Natural killer cell (primary cell): ENCODE data around the gene GRM4. TPM values are rescaled to one million over a fixed set of nuclear protein-coding genes. Genes with fewer than 3 reads are reported as not detected.

Experiments used
- ATAC-seq, 3 donors: fragments of 150-1000 bp in 2 of 3; fragments of 200-7000 bp in 1 of 3; cut with Tn5 transposase; 1 replicate in 1 of 3; 2 replicates in 2 of 3; pipeline ENCODE4 v1.10.0; 2021; ENCODE audit warnings: mild to moderate bottlenecking in 2 of 3, moderate library complexity in 2 of 3
- DNase-seq, 2 donors: peaks; one replicate each; pipeline versions ENCODE4 v3.0.0 to v3.0.0-alpha.2; 2013 to 2021; ENCODE audit warnings: mixed read lengths in 1 of 2
- H3K27ac ChIP-seq: one replicate; pipeline ENCODE4 v1.5.1; 2013; ENCODE audit warnings: mild to moderate bottlenecking, low read length
- H3K27me3 ChIP-seq: one replicate; pipeline ENCODE4 v1.6.1; 2013; ENCODE audit warnings: low read length; ENCODE audit not compliant: control insufficient read depth, insufficient read depth
- H3K36me3 ChIP-seq: one replicate; pipeline ENCODE4 v1.6.1; 2013; ENCODE audit warnings: low read length; ENCODE audit not compliant: control insufficient read depth, insufficient read depth
- H3K4me1 ChIP-seq: one replicate; pipeline ENCODE4 v1.6.1; 2013; ENCODE audit warnings: low read length; ENCODE audit not compliant: control insufficient read depth, insufficient read depth
- H3K4me3 ChIP-seq: one replicate; pipeline ENCODE4 v1.5.1; 2013; ENCODE audit warnings: low read length
- H3K9me3 ChIP-seq: one replicate; pipeline ENCODE4 v1.6.1; 2013; ENCODE audit warnings: low read length; ENCODE audit not compliant: control insufficient read depth, insufficient read depth
- H3K27ac Mint-ChIP-seq, 2 donors: one replicate each; pipeline ENCODE4 v1.8.0; 2022; ENCODE audit warnings: mild to moderate bottlenecking in 2 of 2, mixed read lengths in 2 of 2, moderate library complexity in 1 of 2
- H3K27me3 Mint-ChIP-seq, 2 donors: one replicate each; pipeline ENCODE4 v1.8.0; 2022; ENCODE audit warnings: low read depth in 2 of 2, mixed read lengths in 2 of 2
- H3K36me3 Mint-ChIP-seq: one replicate; pipeline ENCODE4 v1.8.0; 2022; ENCODE audit warnings: mixed read lengths
- H3K4me1 Mint-ChIP-seq, 2 donors: one replicate each; pipeline ENCODE4 v1.8.0; 2022; ENCODE audit warnings: mixed read lengths in 2 of 2
- H3K4me3 Mint-ChIP-seq: one replicate; pipeline ENCODE4 v1.8.0; 2022; ENCODE audit warnings: mild to moderate bottlenecking, moderate library complexity, mixed read lengths
- H3K9me3 Mint-ChIP-seq, 2 donors: one replicate each; pipeline ENCODE4 v1.8.0; 2022; ENCODE audit warnings: mixed read lengths in 2 of 2
- WGBS: methylation state at CpG from one replicate; pipeline ENCODE4 v1.1.7; 2013; ENCODE audit warnings: missing lambda C conversion rate; ENCODE audit not compliant: insufficient coverage; 5-methylcytosine and 5-hydroxymethylcytosine counted together
- intact Hi-C: fragments of 100-400 bp; cut with micrococcal nuclease; formaldehyde crosslinking; loops from one replicate; pipeline ENCODE4 v1.14.2; 2022
- total RNA-seq, 4 donors: library from RNA; stranded (reverse); fragments of 120-200 nt in 1 of 4; gene quantifications; one replicate each; pipeline versions ENCODE4 v1.2.3 to v1.2.4, GENCODE V29; 2013 to 2022
- TF ChIP-seq, protein P1 (sequence below): fragments of 200-600 bp; IDR thresholded peaks from one replicate; pipeline ENCODE4 v1.8.0; 2022; ENCODE audit warnings: antibody characterized with exemption

GRM4 gene
- total RNA-seq, 3 donors from 2014 or later (not counting 1 experiment from before 2014, with no cell fraction given): not detected

GRCh38 chr6:33981421-33981820 is 164.5 kb downstream of the GRM4 start:
- DNase-seq (no peak), ATAC-seq (no peak)
- Histone ChIP-seq H3K4me1 (peaks cover 13% of the 10 kb centered on the region), H3K4me3 (no peak overlapping the region), H3K27ac (no peak overlapping the region), H3K36me3 (no peaks in the 10 kb centered on the region), H3K9me3 (no peaks in the 10 kb centered on the region), H3K27me3 (peaks cover 9% of the 10 kb centered on the region)
- Mint-ChIP-seq H3K27me3 (peaks cover 28 to 42% of the 10 kb centered on the region in 2 donors), H3K4me1 (peaks cover 6 to 12% of the 10 kb centered on the region in 2 donors), H3K9me3 (no peaks in the 10 kb centered on the region), H3K36me3 (no peaks in the 10 kb centered on the region), H3K27ac (no peak overlapping the region), H3K4me3 (no peak overlapping the region)
- WGBS: 95% methylated on average over 7 of the region's 7 CpGs
- intact Hi-C loops: no loop called here
- TF ChIP-seq, protein P1, sequence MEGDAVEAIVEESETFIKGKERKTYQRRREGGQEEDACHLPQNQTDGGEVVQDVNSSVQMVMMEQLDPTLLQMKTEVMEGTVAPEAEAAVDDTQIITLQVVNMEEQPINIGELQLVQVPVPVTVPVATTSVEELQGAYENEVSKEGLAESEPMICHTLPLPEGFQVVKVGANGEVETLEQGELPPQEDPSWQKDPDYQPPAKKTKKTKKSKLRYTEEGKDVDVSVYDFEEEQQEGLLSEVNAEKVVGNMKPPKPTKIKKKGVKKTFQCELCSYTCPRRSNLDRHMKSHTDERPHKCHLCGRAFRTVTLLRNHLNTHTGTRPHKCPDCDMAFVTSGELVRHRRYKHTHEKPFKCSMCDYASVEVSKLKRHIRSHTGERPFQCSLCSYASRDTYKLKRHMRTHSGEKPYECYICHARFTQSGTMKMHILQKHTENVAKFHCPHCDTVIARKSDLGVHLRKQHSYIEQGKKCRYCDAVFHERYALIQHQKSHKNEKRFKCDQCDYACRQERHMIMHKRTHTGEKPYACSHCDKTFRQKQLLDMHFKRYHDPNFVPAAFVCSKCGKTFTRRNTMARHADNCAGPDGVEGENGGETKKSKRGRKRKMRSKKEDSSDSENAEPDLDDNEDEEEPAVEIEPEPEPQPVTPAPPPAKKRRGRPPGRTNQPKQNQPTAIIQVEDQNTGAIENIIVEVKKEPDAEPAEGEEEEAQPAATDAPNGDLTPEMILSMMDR: no peak

GRCh38 chr6:33980176-33981175 is 165.4 kb downstream of the GRM4 start:
- no peak overlapping the region for H3K4me3 ChIP-seq
- intact Hi-C loops: no loop called here
- 88% methylated on average over 23 of the region's 25 CpGs for WGBS
- peaks cover 13% of the 10 kb centered on the region for H3K4me1 ChIP-seq
- H3K4me3 Mint-ChIP-seq: no peak overlapping the region
- no peaks in the 10 kb centered on the region for H3K9me3 Mint-ChIP-seq
- no peaks in the 10 kb centered on the region for H3K36me3 Mint-ChIP-seq
- H3K27me3 Mint-ChIP-seq: peaks cover 31 to 46% of the 10 kb centered on the region in 2 donors
- no peak for ATAC-seq
- H3K27me3 ChIP-seq: peaks cover 16% of the 10 kb centered on the region
- DNase-seq: no peak
- H3K27ac ChIP-seq: no peak overlapping the region
- TF ChIP-seq, protein P1: no peak
- no peaks in the 10 kb centered on the region for H3K36me3 ChIP-seq
- no peaks in the 10 kb centered on the region for H3K9me3 ChIP-seq
- peaks cover 6 to 12% of the 10 kb centered on the region in 2 donors for H3K4me1 Mint-ChIP-seq
- no peak overlapping the region for H3K27ac Mint-ChIP-seq

GRCh38 chr6:33979750-33980149 is 166.1 kb downstream of the GRM4 start:
- intact Hi-C loops: no loop called here
- H3K27ac Mint-ChIP-seq: no peak overlapping the region
- TF ChIP-seq, protein P1: no peak
- H3K36me3 Mint-ChIP-seq: no peaks in the 10 kb centered on the region
- no peaks in the 10 kb centered on the region for H3K36me3 ChIP-seq
- no peaks in the 10 kb centered on the region for H3K9me3 ChIP-seq
- H3K27ac ChIP-seq: no peak overlapping the region
- peaks cover 13% of the 10 kb centered on the region for H3K4me1 ChIP-seq
- DNase-seq (no peak), ATAC-seq (no peak)
- no peak overlapping the region for H3K4me3 Mint-ChIP-seq
- no peak overlapping the region for H3K4me3 ChIP-seq
- peaks cover 19% of the 10 kb centered on the region for H3K27me3 ChIP-seq
- peaks cover 6 to 12% of the 10 kb centered on the region in 2 donors for H3K4me1 Mint-ChIP-seq
- 83% methylated on average over 4 of the region's 4 CpGs for WGBS
- no peaks in the 10 kb centered on the region for H3K9me3 Mint-ChIP-seq
- H3K27me3 Mint-ChIP-seq: peaks cover 32 to 46% of the 10 kb centered on the region in 2 donors
